HG02623 (cell line): ENCODE results near the gene COQ8A.
A peak's percentile ranks its signal among the peaks of the same experiment; 100 is the strongest.
"Not testable (repeated sequence)": the region's sequence is repeated elsewhere in the genome, so short reads cannot be mapped to it uniquely, and the experiment has no call there.

ENCODE experiments used
- ATAC-seq: cut with Tn5 transposase; IDR thresholded peaks from one replicate; pipeline ENCODE4 v1.9.1; 2021; ENCODE audit warnings: moderate library complexity; ENCODE audit not compliant: unreplicated experiment

Gene COQ8A

DNA sequence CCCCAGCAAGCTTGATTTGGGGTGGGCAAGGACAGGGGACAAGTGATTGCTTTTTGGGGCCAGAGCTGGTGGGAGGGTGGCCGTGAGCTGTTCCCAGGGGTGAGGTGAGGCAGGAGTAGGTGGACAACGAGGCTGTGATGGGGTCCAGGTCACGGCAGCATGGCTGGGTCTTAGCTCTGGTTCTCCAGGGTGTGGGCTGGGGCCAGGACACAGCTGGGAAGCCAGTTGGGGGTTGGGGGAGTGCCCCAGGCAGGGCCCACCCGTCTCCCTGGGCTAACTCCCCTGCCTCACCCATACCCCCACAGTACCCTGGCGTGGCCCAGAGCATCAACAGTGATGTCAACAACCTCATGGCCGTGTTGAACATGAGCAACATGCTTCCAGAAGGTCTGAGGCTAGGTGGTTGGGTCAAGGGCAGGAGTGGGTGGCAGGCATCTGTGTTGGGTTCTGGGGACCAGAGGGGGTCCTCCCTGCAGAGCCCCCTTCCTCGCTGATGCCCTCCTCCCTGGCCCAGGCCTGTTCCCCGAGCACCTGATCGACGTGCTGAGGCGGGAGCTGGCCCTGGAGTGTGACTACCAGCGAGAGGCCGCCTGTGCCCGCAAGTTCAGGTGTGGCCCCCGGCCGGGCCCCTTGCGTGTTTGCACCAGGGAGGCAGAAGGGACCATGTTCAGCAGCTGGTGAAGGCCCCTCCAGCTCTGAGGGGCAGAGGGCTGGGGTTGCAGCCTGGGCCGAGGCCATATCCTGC lies 43.3 kb downstream of the COQ8A start:
- no peak for ATAC-seq

DNA sequence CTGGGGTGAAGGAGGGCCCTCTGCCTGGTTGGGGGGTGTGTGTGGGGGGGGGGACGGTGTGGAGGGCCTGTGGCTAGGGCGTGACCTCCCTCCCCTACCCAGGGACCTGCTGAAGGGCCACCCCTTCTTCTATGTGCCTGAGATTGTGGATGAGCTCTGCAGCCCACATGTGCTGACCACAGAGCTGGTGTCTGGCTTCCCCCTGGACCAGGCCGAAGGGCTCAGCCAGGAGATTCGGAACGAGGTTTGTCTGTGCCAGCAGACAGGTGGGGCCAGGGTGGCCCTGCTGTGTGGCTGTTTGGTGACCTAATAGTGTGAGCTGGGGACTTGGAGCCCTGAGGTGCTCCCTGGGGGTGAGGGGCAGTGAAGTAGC lies 43.9 kb downstream of the COQ8A start:
- ATAC-seq = no peak

DNA sequence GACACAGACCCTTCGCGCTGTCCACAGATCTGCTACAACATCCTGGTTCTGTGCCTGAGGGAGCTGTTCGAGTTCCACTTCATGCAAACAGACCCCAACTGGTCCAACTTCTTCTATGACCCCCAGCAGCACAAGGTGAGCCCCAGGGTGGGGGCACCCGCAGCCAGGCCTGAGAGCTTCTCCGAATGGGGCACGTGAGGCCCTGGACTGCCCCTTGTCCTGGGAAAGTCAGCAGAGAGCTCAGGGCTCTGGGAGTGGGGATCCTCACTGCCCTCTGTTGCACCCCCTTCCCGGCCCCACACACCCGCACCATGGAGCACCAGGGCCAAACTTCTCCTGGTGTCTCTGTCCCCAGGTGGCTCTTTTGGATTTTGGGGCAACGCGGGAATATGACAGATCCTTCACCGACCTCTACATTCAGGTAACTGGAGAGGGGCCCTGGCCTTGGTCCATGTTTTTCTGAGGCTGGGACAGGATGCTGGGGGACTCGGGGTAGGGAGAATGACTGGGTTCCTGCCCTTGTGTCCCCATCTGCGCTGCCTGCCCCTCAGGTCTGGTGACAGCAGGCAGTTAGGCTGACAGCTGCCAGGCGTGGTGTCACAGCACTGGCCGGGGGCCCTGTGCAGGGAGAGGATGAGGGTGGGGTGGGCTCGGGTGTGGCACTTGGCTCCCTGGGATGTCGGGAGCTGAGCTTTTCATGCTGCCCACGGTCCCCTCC lies 44.6 kb downstream of the COQ8A start:
- no peak for ATAC-seq

DNA sequence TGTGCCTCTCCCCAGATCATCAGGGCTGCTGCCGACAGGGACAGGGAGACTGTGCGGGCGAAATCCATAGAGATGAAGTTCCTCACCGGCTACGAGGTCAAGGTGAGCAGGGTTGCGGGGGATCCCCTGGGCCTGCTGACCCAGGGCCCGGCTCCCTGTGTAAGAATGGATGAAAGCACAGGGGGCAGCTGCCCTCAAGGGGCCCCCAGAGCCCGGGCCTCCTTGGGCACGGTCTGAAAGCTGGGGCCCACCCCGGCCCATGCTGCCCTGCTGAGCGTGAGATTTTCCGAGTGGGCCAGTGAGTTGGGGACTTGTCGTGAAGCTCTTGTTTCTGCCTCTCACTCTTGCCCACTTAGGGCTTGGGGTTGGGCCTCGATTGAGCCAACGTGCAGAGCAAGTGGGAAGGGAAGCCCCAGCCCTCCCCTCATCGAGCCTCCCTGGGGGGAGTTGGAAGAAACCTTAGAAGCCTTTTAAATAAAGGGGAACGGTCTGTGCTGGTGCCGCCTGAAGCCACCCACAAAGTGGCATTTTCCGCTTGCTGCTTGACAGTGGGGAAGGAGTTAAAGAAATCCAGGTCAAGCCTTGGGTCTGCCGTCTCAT lies 45.2 kb downstream of the COQ8A start:
- ATAC-seq = no peak

DNA sequence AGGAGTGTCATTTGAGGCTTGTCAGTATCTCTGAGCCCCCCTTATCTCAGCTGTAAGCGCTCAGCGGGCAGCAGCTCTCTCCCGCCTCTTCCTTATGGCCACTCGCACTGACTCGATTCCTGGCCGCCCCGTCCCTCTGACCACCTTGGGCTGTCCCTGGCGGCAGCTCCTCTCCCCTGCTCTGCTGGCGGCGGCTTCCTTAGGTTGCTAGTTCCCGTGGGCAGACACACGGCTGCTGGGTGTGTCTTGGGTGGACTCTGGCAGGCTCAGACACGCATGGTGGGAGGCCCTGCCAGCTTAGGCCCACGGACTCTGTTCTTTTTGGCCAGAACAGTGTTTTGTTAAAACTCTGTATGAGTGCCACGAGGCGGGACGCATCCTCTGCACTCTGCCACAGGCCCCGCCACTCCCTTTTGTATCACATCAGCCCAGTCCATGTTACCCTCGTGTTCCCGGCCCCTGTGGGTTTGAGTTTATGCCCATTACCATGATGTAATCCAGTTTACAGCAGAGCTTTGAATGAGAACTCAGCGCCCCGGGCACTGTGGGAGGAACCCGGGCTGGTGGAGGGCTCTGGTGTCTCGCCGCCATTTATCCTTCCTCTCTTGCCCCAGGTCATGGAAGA lies 45.9 kb downstream of the COQ8A start:
- ATAC-seq = no peak

DNA sequence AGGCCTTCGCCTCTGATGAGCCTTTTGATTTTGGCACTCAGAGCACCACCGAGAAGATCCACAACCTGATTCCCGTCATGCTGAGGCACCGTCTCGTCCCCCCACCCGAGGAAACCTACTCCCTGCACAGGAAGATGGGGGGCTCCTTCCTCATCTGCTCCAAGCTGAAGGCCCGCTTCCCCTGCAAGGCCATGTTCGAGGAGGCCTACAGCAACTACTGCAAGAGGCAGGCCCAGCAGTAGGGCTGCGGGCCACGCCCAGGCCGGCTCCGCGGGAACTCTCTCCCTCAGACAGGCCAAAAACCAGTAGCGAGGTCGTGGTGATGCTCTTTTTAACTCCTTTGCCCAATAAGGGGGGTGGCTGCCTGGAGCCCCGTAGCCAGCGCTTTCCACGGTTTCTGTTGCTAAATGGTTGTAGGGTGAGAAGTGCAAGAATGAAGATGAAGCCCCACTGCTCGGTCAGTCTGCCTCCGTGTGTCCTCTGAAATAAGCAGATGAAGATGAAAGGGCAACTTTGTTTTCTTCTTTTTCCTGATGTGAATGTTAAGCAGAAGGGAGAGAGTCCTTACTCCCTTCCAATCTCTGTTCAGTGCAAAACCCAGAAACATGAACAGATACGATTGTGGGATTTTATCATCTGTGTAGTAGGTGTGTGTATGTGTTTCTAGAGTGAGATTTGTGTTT lies 46.5 kb downstream of the COQ8A start:
- ATAC-seq = no peak

DNA sequence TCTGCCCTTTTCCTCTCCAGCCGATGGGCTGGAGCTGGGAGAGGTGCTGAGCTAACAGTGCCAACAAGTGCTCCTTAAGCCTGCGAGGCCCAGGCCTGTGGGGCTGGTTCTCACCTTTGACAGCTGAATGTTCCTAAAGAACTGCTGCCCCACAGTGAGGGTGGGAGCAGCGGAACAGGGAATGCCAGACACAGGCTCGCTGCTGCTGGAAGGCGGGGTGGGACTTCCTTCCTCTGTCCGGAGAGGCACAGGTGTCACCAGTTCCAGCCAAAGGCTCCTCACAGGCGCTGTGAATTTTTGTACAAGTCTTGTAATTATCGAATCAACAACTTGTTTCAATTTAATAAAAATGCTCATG lies 47.1 kb downstream of the COQ8A start:
- ATAC-seq = no peak

DNA sequence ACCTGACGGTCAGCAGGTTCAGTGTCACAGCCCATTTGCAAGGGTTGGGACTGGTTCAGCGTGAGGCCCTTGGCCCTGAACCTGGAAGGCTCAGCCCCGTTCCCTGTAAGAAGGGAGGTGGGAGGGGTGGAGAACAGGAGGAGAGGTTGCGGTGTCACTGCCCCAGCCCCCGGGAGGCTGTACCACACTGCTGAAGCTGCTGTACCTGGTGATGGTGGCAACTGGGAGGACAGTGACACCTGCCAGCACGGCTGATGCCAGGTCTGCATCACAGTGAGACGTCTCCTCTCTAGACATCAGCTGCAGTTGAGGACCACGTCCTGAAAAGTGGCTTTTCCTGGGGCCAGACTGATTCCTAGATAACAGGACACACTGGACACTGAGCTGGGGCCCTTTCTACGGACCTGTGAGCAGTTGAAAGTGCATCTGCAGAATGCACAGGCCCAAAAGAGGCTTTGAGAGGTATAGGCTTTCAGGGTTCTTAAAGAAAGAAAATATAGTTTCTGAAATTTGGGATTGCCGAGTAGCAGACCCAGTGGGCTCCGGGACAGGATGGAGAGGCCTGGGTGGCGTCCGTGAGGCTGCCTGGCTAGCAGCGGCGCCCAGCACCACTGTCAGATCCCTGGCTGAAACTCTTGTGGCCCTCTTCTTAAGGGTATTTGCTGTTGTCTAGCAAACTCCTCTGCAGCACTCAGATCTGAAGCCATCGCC lies 47.7 kb downstream of the COQ8A start:
- no peak for ATAC-seq

DNA sequence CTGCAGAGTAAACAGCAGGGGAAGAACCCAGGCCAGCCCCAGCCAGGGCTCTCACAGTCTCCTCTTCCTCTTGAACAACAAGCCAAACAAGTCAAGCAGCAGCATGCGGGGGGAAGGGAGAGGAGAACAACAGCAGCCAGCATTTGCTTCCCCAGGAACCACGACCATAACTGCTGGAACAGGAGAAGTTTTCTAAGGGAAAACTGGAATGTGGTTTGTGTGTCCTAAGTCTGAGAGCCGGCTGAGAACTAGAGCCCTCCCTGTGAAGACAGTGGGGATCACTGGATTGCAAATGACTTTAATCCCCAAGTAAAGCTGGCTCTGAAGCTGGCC lies 48.2 kb downstream of the COQ8A start:
- no peak for ATAC-seq

DNA sequence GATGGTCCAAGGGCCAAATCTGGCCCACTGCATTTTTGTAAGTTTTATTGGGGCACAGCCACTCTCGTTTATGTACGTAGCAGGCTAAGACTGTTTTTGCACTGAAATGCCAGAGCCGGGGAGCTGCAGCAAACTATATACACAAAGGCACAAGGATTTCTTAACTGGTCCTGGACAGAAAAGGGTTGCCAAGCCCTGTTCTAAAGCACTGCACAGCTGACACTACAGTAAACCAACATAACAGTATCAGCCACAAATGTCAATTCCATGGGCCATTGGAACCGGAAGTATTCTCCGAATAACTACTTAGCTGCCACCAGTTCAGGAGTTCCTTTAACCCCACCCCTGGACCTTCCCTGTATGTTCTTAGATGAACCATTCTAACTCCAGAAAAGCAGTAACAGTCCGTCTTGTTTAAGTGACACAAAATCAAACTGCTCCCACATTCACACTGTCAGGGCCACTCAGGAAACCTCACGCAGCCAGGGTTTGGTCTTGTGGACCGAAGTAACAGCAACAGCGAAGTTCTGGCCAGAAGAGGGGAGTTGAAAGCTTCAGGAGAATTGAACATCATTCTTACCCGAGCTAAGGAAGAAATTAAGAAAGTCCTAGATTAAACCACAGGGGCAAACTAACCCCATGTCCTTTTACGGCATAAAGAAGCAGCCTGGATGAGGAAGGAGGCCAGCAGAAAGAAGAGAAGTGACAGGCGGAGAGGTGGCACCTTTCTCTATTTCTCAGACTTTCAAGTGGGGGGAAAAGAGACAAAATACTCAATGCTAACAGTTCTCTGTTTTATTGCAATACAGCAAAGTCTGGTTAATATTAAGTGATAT lies 49.2 kb downstream of the COQ8A start:
- ATAC-seq = no peak

DNA sequence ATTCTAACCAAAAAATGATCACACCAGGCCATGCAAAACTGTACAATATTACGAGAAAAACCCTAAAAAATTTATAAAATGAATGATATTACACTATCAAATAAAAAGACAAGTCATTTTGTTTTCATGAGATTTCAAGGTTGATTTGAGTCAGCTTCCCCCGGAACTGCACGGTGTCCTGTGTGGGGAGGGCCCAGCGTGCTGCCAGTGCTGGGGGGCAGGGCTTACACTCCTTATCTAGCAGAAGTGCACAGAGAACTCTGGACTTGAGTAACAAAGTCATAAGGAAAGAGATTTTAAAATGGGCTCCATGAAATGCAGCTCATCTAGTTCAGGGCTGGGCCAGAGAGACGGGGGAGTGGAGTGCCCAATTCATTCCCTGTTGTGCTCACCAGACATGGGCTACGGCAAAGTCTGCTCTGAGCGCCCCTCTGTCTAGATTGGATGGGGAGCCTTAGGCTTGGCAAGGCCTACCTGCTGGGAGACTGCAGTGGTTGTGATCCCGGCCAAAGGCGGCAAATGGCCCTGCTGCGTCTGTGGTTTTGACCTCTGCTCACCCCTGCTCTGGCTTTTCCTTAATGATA lies 50.1 kb downstream of the COQ8A start:
- ATAC-seq = no peak

DNA sequence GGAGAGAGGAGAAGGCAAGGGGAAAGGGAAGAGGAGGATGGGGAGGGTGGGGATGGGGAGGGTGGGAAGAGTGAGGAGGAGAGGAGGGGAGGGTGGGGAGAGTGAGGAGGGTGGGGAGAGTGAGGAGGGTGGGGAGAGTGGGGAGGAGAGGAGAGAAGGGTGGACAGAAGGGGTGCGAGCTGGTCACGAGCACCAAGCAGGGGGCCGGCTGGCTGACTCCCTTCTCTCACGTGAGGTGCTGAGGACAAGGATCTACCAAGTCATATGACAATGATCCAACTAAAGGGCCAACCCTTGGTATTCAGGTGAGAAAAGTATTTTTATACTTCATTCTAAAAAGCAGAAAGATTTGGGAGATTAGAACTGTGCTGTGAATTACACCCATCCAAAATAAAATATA lies 51.8 kb downstream of the COQ8A start:
- ATAC-seq = no peak

DNA sequence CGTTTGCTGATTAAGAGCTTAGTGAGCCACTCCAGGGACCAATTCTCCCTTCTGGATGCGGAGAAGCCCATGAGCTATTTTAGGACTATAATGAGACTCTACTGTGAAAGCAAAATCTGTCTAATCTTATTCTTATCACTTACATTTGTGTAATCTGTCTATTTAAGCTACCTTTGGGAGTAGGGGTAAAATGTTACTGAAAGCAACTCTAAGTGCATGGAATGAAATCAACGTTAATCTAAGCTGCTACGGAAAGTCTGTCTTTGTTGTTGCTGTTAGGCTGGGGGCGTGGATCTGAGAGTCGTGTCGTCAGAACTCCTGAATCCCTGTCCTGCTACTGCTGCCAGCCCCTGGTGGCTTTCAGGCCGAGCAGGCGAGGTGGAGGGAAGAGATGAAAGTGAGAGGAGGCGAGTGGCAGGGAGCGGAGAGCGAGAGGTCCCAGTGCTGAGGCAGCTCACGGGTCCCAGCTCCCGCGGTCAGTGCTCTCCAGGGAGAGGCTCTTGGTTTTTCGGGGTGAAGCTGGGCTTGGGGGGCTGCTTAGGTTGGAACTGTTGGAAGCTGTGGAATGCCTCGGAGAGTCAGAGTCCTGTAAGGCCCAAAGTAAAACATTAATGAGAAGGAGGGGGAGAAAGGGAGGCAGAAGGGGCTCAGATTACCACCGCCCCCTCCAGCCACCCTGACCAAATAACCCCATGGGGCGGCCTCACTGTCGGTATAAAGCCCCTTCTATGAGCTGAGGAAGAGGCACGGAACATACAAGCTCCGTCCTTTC lies 53.9 kb downstream of the COQ8A start:
- ATAC-seq = no peak

DNA sequence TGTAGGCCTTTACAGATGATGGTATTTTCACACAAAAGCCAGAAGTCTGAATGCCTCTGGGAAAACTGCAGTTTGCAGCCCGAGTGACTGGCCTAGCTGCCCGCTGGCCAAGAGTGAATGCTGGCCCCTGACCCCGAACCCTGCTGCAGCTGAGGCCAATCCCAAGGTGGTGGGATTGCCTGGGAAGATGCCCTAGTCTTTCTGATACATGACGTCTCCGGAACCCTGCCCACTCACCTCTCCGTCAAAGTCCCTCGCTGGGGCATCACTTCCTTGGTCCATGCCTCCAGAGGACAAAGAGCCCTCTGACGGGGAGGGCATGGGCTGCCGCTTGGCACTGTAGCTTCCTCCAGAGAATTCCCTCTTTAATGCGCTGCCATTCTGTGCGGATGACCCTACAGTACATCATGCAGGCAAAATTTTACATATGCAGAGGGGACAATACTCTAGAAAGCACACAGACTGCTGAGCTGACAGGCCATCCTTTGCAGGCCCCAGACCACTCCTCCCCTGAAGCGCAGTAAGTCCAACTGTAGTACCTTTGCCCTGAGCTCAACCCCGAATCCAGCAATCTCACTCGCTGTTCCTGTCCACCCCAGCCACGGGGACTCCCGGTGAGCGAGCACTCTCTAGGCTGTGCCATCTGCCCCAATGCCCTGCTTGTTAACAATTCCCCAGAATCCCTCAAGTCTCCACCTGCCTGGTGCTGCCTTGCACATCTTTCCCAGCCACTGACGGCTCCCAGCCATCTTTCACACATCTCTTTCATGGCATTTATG lies 54.7 kb downstream of the COQ8A start:
- no peak for ATAC-seq

DNA sequence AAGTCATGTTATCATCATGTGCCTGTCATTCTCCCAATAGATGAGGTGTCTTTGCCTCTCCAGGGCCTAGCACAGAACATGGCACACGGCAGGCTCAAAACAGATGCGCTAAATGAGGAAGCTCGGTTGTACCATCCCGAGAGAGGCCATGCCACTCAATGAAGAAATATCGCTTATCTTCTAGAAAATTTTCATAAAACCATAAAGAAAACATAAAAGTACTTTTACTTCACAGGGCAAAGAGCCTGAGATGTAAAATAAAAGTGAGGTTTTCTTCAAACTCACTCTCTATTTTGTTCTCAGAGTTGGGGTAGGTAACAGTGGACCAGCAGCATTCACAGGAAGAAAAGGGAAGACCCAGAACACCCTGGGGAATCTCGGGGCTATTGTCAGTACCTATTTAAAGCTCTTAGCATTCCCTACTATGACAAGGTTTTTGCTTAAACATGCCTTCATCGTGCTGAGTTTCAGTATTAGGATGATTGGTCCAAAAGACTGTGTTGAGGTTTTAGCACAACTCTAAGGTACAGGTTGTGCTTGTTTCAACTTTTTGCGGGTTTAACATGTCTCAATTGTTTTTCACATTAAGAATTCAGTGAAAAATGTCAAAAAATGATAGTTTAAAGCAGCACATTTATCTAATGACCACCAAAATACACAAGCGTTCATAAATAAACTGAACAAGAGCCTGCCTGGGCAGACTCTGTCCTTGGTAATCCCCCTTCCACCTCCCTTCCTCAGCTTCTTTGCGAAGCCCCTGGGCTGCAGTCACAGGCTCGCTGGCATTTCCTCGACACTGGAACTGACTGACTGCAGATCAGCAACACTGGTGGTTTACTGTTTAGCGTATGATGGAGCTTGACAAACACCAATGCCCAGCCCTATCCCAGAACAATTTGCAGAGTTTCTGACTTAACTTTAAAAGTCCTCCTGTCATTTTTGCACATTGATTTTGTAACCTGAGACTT lies 55.6 kb downstream of the COQ8A start:
- ATAC-seq = peak; percentile 84

DNA sequence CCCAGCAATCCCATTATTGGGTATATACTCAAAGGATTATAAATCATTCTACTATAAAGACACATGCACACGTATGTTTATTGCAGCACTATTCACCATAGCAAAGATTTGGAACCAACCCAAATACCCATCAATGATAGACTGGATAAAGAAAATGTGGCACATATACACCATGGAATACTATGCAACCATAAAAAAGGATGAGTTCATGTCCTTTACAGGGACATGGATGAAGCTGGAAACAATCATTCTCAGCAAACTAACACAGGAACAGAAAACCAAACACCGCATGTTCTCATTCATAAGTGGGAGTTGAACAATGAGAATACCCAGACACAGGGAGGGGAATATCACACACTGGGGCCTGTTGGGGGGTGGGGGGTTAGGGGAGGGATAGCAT lies 59.5 kb downstream of the COQ8A start:
- ATAC-seq = not testable (repeated sequence)

DNA sequence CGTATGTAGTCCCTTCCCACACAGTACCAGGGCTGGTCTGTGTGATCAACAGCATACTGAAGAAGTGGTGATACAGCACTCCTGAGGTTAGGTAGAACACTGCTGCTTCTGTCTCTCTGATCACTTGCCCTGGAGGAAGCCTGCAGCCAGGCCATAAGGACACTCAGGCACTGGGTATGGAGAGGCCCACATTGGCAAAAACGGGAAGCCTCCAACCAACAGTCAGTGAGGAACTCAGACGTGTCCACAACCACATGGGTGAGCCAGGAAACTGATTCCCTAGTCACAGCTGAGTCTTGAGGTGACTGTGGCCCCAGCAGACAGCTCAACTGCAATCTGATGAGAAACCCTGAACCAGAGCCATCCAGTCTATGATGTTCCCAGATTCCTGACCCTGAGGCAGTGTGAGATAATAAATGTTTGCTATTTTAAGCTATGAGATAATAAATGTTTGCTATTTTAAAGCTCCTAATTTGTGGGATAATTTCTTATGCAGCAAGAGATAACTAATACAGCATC lies 62.5 kb downstream of the COQ8A start:
- ATAC-seq = no peak
